Measurements from ENCODE around the gene ZNF423.

DNA sequence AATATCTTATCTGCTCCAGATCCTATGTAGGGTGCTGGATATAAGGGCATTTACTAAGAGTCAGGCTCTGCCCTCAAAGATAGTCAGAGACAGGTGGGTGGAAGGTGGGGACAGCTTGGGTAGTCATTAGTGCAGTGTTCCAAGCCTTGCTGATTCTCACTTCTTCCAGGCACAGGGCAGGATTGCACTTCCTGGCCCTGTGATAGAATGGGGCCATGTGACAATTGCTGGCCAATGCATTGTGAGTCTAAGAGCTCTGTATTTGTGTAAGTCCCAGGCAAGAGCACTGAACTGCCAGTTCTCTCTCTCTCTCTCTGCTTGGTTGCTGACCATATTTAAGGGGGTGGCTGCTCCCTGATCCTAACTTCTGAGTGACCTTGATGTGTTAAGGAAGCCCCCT is 370.2 kb downstream of the ZNF423 start:
- TF ChIP-seq, protein P1, sequence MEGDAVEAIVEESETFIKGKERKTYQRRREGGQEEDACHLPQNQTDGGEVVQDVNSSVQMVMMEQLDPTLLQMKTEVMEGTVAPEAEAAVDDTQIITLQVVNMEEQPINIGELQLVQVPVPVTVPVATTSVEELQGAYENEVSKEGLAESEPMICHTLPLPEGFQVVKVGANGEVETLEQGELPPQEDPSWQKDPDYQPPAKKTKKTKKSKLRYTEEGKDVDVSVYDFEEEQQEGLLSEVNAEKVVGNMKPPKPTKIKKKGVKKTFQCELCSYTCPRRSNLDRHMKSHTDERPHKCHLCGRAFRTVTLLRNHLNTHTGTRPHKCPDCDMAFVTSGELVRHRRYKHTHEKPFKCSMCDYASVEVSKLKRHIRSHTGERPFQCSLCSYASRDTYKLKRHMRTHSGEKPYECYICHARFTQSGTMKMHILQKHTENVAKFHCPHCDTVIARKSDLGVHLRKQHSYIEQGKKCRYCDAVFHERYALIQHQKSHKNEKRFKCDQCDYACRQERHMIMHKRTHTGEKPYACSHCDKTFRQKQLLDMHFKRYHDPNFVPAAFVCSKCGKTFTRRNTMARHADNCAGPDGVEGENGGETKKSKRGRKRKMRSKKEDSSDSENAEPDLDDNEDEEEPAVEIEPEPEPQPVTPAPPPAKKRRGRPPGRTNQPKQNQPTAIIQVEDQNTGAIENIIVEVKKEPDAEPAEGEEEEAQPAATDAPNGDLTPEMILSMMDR (IDR thresholded peaks at IDR 0.05; ENCODE audit: low read depth, low read length, poor library complexity, severe bottlenecking) = no peak
- TF ChIP-seq EZH2phosphoT487 (IDR thresholded peaks at IDR 0.05; ENCODE audit: borderline replicate concordance, low read length) = no peak

Data from DOHH2 (cell line).